ENCODE measurements around the gene NHSL2.

The NHSL2 gene

GRCh38 chrX:72078411-72078810, 167.8 kb downstream of the NHSL2 start:
- DNase-seq (ENCODE audit: low read depth) = no peak

GRCh38 chrX:72079607-72080006, 169.0 kb downstream of the NHSL2 start:
- DNase-seq (ENCODE audit: low read depth) = no peak

DNA sequence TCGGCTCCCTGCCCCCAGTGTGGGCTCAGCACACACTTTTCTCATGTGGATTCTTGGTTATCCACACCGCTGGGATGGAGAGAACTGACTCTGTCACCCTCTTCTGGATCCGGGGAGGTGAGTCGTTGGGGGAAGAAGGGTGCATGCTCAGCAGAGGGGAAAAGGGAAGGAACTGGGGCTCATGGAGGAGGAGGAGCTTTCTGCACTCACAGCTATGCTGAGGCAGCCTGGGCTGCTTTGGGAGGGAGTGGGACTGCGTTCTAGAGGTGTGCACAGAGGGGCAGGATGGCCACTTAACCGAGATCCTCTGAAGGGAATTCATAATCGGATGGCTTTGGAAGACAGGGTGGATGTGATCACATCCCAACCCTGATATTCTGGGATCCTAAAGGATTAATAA, 169.5 kb downstream of the NHSL2 start:
- DNase-seq (ENCODE audit: low read depth) = no peak

- no peak for DNase-seq (ENCODE audit: low read depth)
These were observed 170.2 kb downstream of the NHSL2 start for GRCh38 chrX:72080800-72081199.

DNA sequence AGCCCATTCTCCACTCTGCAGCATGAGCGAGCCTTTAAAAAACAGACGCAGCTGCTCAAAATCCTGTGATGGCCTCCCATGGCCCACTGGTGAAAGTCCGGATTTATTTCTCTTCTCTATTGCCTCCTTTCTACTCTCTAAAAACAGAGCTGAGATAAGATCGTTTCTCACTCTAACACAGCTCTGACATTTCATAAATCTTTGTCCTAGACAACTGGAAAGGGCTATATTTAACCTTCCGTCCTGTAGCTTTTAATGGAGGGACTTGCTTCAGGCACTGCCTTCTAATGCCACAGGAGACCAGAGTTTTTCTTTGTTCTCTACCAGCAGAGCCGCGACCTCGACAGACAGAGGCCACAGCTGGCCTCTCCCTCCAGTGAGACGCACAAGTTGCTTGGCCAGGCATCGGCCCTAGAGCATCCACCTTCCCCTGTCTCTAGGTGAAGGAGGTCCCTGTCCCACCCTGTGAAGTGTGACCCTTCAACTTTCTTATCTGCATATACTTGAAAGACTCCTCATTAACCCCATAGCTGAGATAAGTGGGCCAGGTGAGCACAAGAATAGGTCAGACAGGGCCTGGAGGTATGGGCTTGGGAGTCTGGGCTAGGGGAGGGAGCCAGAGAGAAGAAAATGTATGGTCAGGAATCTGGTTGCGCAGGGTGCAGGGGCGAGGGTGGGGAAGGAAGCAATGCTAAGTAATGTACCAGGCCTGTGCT, 171.1 kb downstream of the NHSL2 start:
- no peak for DNase-seq (ENCODE audit: low read depth)

- no peak for DNase-seq (ENCODE audit: low read depth)
These were observed 172.6 kb downstream of the NHSL2 start for GRCh38 chrX:72083291-72083690.

DNA sequence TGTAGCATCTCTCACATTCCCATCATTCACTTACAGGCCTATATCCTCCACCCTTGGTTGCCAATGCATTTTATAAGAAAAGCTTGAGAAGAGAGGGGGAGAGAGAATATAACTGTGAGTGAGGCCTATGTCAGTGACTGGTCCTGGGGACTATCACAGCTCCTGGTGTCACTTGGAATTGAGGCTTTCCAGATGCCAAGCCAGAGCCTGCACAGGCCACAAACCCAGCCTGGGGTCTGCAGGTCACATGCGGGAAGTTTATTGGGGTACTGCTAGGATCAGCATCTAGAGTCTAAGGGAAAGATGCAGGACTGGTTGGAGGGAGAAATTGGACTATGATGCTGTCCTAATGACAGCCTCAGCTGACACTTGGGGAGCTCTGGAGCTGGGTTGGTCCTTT, 173.5 kb downstream of the NHSL2 start:
- DNase-seq (ENCODE audit: low read depth) = no peak

GRCh38 chrX:72086995-72087394, 176.3 kb downstream of the NHSL2 start:
- DNase-seq (ENCODE audit: low read depth) = no peak

GRCh38 chrX:72088761-72089160, 178.1 kb downstream of the NHSL2 start:
- no peak for DNase-seq (ENCODE audit: low read depth)

DNA sequence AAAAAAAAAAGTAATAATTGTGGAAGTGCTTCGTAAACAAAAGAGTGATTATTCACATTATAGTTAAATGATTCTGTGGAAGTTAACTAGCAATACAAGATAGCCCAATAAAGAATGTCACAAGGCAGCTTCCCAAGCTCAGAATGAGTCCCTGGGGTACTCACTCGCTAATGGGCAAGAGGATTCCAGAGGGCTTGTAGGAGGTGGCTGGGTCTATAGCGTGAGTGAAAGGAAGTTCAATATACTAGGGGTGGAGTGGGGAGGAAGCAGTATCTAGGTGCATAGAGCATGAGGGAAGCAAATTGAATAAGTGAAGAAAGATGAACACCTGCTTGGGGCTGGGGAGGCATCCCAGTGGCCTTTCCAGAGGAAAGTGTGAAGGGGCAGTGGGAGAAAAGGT, 178.6 kb downstream of the NHSL2 start:
- DNase-seq (ENCODE audit: low read depth) = no peak

GRCh38 chrX:72094894-72095293, 184.2 kb downstream of the NHSL2 start:
- peak; percentile 63 for DNase-seq (ENCODE audit: low read depth)

- DNase-seq (ENCODE audit: low read depth) = no peak
These were observed 184.7 kb downstream of the NHSL2 start for GRCh38 chrX:72095370-72095769.

DNA sequence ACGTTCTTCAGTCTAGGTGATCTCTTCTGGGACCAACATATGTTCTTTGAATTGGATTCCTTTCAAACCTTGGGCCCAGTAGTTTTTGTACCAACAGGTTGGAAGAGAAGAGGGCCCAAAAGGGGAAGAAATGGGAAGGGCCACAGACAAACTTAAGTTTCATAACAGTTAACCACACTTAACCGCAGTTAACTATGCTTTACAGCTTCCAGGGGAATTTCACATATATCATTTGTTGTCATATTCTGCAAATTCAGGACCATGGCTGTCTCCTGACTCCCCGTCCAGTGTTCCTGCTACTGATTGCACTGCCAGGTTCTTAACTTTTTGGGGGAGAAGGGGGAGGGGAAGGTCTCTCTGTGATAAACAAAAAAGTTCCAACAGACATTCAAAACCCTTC, 186.5 kb downstream of the NHSL2 start:
- DNase-seq (ENCODE audit: low read depth) = no peak

GRCh38 chrX:72100051-72100755, 189.6 kb downstream of the NHSL2 start:
- DNase-seq (ENCODE audit: low read depth) = no peak

- DNase-seq (ENCODE audit: low read depth) = peak; percentile 48
These were observed 190.2 kb downstream of the NHSL2 start for GRCh38 chrX:72100824-72101351.

- no peak for DNase-seq (ENCODE audit: low read depth)
These were observed 191.0 kb downstream of the NHSL2 start for GRCh38 chrX:72101597-72102037.

DNA sequence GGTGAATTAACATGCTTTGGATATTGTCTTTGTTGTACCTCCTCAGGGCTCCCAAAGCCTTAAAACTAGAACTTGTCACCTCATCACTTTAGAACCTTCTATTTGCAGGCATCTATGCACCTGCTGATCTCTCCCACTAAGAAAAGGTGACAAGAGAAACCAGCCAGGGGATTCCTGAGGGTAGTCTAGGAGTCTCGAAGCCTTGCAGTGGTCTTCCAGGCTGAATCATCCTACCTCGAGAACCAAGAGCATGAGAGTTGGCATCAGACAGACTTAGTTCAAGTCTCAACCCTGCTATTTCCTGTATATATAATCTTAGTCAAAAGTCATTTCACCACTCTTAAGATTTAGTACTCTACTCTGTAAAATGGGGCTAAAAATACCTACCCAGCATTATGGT, 191.5 kb downstream of the NHSL2 start:
- no peak for DNase-seq (ENCODE audit: low read depth)

DNA sequence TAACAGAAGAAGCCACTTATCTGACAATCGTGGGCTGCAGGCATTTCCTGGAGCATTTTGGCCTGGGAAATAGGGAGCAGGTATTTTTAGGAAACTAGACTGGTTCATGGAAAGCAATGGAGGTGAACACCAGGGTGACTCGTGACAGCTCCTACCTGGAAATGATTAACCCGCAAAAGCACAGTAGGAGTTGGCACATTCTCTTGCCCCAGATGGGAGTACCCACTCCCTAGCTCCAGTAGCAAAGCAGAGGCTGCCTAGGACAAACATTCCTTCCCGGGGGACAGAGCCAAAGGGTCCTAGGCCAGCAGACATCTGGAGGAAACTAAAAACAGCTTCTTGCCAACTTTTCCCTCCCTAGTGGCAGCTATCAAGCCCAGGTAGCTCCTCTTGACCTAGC, 192.1 kb downstream of the NHSL2 start:
- no peak for DNase-seq (ENCODE audit: low read depth)

DNA sequence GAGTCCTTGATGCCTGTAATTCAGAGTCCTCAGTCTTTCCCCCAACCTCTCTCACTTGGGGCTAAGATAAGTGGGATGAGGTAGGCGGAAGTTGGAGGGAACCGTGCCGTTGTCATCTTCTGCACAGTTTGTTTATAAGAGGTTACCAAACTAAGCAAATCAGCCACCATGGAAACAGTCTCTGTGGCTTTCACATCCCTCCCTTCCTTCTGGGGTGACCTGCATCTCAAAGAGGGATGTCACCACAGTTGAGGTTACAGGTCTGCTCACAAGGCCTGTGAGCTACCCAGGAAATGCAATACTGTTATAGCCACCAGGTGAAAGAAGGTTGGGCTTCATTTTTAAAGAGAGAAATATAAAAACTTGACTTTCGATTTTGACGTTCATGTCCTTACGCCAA, 194.8 kb downstream of the NHSL2 start:
- DNase-seq (ENCODE audit: low read depth) = peak; percentile 49

GRCh38 chrX:72107320-72107719, 196.7 kb downstream of the NHSL2 start:
- no peak for DNase-seq (ENCODE audit: low read depth)

GRCh38 chrX:72107841-72108595, 197.4 kb downstream of the NHSL2 start:
- no peak for DNase-seq (ENCODE audit: low read depth)

DNA sequence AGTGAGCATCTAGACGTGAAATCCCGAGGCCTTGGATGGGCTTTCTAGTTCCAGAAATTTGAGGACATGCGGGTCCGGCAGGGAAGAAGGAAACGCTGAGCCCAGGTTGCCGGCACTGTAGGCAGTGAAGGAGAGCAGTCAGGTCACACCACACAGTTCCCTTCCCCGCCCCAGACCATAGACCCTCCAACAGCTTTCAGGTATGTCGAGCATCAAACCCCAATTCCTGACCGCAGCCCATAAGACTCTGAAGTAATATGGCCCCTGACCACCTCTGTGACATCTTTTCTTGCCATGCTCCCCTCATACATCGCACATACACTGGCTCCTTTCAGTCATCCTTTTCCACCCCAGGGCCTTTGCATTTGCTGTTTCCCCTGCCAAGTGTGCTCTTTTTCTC, 198.0 kb downstream of the NHSL2 start:
- no peak for DNase-seq (ENCODE audit: low read depth)
